K562 (cell line): Measurements from ENCODE around the gene RASAL3. TPM values are rescaled to one million over a fixed set of nuclear protein-coding genes. Genes with fewer than 3 reads are reported as not detected.

ENCODE experiments used
- ATAC-seq: fragments of 200-7000 bp; cut with Tn5 transposase; 3 replicates; pipeline ENCODE4 v1.9.1; 2020; ENCODE audit warnings: moderate library complexity
- BruUV-seq: library from RNA; stranded (reverse); fragments of 400-500 nt; replicated peaks from 2 replicates; lab custom pipeline; 2021; lab: Mats Ljungman, UMichigan
- CTCF ChIA-PET: fragments of 300-600 bp; formaldehyde crosslinking; extraction: SDS; loops from one replicate; lab custom pipeline; 2021; ENCODE audit warnings: low intra/inter-chr PET ratio; lab: Yijun Ruan, JAX
- POLR2A ChIA-PET: fragments of 300-600, 350-650 bp; sonication (Branson Sonifier 250); formaldehyde crosslinking; extraction: SDS; loops from one replicate; lab custom pipeline; 2021; ENCODE audit warnings: antibody characterized with exemption, inconsistent platforms; lab: Yijun Ruan, JAX
- DNase-seq, 4 experiments: peaks; one replicate each; pipeline versions ENCODE4 v3.0.0 to v3.0.0-alpha.2; 2011 to 2018; ENCODE audit warnings: low spot score in 3 of 4, mixed read lengths in 3 of 4; ENCODE audit errors: extremely low read depth in 1 of 4
- FAIRE-seq: peaks from 2 replicates; lab custom pipeline; 2011; peaks lifted over from hg19 to GRCh38; lab: Jason Lieb, UNC
- H2AFZ ChIP-seq: 2 replicates; pipeline ENCODE4 v1.6.0; 2011; ENCODE audit warnings: low read depth, low read length, control low read depth, inconsistent platforms
- H3K27ac ChIP-seq: fragments of 200-600 bp; 3 replicates; pipeline ENCODE4 v1.8.0; 2011; ENCODE audit warnings: low read depth, mild to moderate bottlenecking, control low read depth, inconsistent platforms, low read length, moderate library complexity, mixed read lengths; ENCODE audit errors: extremely low read depth
- H3K27me3 ChIP-seq, 2 experiments: fragments of 300-600 bp in 1 of 2; 2 replicates in 1 of 2; 3 replicates in 1 of 2; pipeline versions ENCODE4 v1.6.0 to v1.8.0; 2011; ENCODE audit warnings: inconsistent platforms in 2 of 2, low read length in 2 of 2, mild to moderate bottlenecking in 1 of 2, mixed read lengths in 1 of 2, moderate library complexity in 1 of 2; ENCODE audit not compliant: control insufficient read depth in 2 of 2, insufficient read depth in 2 of 2
- H3K36me3 ChIP-seq: fragments of 300-600 bp; 3 replicates; pipeline ENCODE4 v1.8.0; 2011; ENCODE audit warnings: mild to moderate bottlenecking, low read length, inconsistent platforms; ENCODE audit not compliant: control insufficient read depth, insufficient read depth
- H3K4me1 ChIP-seq, 2 experiments: fragments of 200-600 bp in 1 of 2; replicated peaks in 1 of 2; 2 replicates in 1 of 2; 3 replicates in 1 of 2; pipeline versions ENCODE4 v1.5.1 to v1.8.0; 2011; ENCODE audit warnings: inconsistent platforms in 2 of 2, low read length in 2 of 2, mild to moderate bottlenecking in 1 of 2, mixed read lengths in 1 of 2, moderate library complexity in 1 of 2; ENCODE audit not compliant: control insufficient read depth in 2 of 2, insufficient read depth in 2 of 2
- H3K4me2 ChIP-seq: 2 replicates; pipeline ENCODE4 v1.6.1; 2011; ENCODE audit warnings: low read length, control low read depth, inconsistent platforms, mixed read lengths; ENCODE audit not compliant: insufficient read depth
- H3K4me3 ChIP-seq: fragments of 200-600 bp; sonication (generic), shearing (Covaris generic); 2 replicates; pipeline ENCODE4 v1.5.1; 2016; ENCODE audit warnings: control low read depth, inconsistent platforms
- H3K79me2 ChIP-seq: fragments of 200-600 bp; 3 replicates; pipeline ENCODE4 v1.8.0; 2011; ENCODE audit warnings: low read length, inconsistent platforms; ENCODE audit not compliant: control insufficient read depth, insufficient read depth
- H3K9ac ChIP-seq, 2 experiments: 2 replicates each; pipeline versions ENCODE4 v1.6.0 to v1.6.1; 2011; ENCODE audit warnings: low read depth in 2 of 2, low read length in 2 of 2, control low read depth in 1 of 2, inconsistent platforms in 1 of 2, mild to moderate bottlenecking in 1 of 2, mixed read lengths in 1 of 2; ENCODE audit not compliant: insufficient read depth in 1 of 2
- H3K9me1 ChIP-seq: one replicate; pipeline ENCODE4 v1.6.0; 2011; ENCODE audit warnings: inconsistent platforms, mild to moderate bottlenecking, low read length, moderate library complexity; ENCODE audit not compliant: control insufficient read depth, insufficient read depth
- H3K9me3 ChIP-seq: replicated peaks from 2 replicates; pipeline ENCODE4 v1.5.1; 2011; ENCODE audit warnings: low read depth, low read length, inconsistent platforms; ENCODE audit not compliant: control insufficient read depth, insufficient read depth
- H4K20me1 ChIP-seq: replicated peaks from 2 replicates; pipeline ENCODE4 v1.6.1; 2011; ENCODE audit warnings: low read length, inconsistent platforms, mixed read lengths; ENCODE audit not compliant: control insufficient read depth, insufficient read depth
- BRD4 ChIP-seq: fragments of 200-600 bp; sonication (generic); IDR thresholded peaks from 2 replicates; pipeline ENCODE4 v1.6.1; 2017; ENCODE audit warnings: inconsistent platforms
- CBX5 ChIP-seq: IDR thresholded peaks from 2 replicates; pipeline ENCODE4 v1.6.1; 2014; ENCODE audit warnings: low read depth, borderline replicate concordance
- NELFE ChIP-seq: IDR thresholded peaks from 2 replicates; pipeline ENCODE4 v1.6.1; 2011; ENCODE audit warnings: mild to moderate bottlenecking; ENCODE audit not compliant: insufficient read depth, insufficient read length
- PYGO2 ChIP-seq: fragments of 450-650 bp; IDR thresholded peaks from 2 replicates; pipeline ENCODE4 v1.6.1; 2016; ENCODE audit warnings: mild to moderate bottlenecking, missing genetic modification characterization, moderate library complexity, missing compliant biosample characterization
- RNF2 ChIP-seq: sonication (generic); IDR thresholded peaks from 2 replicates; pipeline ENCODE4 v1.6.1; 2016
- WGBS: fragments of 100-300 bp; shearing (Covaris generic); methylation state at CpG from one replicate; pipeline ENCODE4 v1.1.6; 2016; ENCODE audit warnings: low coverage, mixed read lengths; ENCODE audit not compliant: insufficient coverage; ENCODE audit errors: missing lambda C conversion rate; 5-methylcytosine and 5-hydroxymethylcytosine counted together
- in situ Hi-C: fragments of 300-500 bp; cut with MboI; formaldehyde crosslinking; loops from 4 replicates; pipeline ENCODE4 v1.15.0; 2018; ENCODE audit warnings: inconsistent platforms, mixed read lengths
- intact Hi-C: fragments of 100-400 bp; cut with micrococcal nuclease; formaldehyde crosslinking; loops from 2 replicates; pipeline ENCODE4 v1.14.2; 2022
- polyA plus RNA-seq, 8 experiments: library from polyadenylated mRNA; depleted of rRNA in 4 of 8; stranded (reverse) in 5 of 8; unstranded in 3 of 8; fragments of >200 nt; fragmentation: Nextera tagmentation in 2 of 8; fragmentation: Illumina TruSeq in 1 of 8; extraction: Ambion mirVana in 2 of 8; extraction: Trizol in 1 of 8; gene quantifications; 2 replicates each; pipeline versions ENCODE4 v1.2.1 to v1.2.3, GENCODE V29; 2011 to 2014; ENCODE audit warnings: inconsistent platforms in 1 of 8, missing spikeins in 1 of 8
- total RNA-seq, 7 experiments: library from RNA; depleted of rRNA in 6 of 7; stranded (reverse); fragments of >200 nt in 6 of 7; fragmentation: Illumina TruSeq in 2 of 7; extraction: Trizol in 2 of 7; gene quantifications; 2 replicates each; pipeline versions ENCODE4 v1.2.1 to v1.2.3, GENCODE V29; 2011 to 2021; ENCODE audit warnings: low replicate concordance in 1 of 7
- TF ChIP-seq, protein P1 (sequence below): IDR thresholded peaks from 3 replicates; pipeline ENCODE4 v1.6.1; 2011; ENCODE audit warnings: borderline replicate concordance, mild to moderate bottlenecking, moderate library complexity; ENCODE audit not compliant: insufficient read length; ENCODE audit errors: extremely low read depth
- TF ChIP-seq, protein P2 (sequence below): fragments of 250-450 bp; sonication (Bioruptor Pico); IDR thresholded peaks from 2 replicates; pipeline ENCODE4 v1.8.0; 2021; ENCODE audit warnings: borderline replicate concordance, mild to moderate bottlenecking, moderate library complexity; ENCODE audit not compliant: poor library complexity, severe bottlenecking

Gene RASAL3
- total and polyA plus RNA-seq, 9 of the 15 experiments (the other 6 are each of a cell fraction or from before 2014, with no cell fraction given), result 0.07 to 0.44 TPM; not detected in 7

DNA sequence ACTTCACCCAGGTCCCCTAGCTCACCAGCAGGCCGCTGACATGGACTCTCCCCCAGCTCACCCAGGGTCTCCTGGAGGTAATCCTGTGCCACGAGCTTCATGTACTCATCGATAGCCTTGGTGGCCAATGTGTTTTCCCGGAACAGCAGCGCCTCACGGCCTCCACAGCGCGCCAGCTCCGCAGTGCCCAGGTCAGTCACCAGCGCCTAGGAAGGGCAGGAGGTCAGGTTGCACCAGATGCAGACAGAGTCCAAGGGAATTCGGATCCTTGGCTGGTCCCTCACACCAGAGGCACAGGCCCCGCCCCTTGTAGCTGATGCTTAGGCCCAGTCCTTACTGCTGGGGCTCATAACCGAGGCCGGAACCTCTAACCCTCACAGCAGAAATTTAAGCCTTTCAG, 7.9 kb downstream of the RASAL3 start (continued):
- TF ChIP-seq, protein P1, sequence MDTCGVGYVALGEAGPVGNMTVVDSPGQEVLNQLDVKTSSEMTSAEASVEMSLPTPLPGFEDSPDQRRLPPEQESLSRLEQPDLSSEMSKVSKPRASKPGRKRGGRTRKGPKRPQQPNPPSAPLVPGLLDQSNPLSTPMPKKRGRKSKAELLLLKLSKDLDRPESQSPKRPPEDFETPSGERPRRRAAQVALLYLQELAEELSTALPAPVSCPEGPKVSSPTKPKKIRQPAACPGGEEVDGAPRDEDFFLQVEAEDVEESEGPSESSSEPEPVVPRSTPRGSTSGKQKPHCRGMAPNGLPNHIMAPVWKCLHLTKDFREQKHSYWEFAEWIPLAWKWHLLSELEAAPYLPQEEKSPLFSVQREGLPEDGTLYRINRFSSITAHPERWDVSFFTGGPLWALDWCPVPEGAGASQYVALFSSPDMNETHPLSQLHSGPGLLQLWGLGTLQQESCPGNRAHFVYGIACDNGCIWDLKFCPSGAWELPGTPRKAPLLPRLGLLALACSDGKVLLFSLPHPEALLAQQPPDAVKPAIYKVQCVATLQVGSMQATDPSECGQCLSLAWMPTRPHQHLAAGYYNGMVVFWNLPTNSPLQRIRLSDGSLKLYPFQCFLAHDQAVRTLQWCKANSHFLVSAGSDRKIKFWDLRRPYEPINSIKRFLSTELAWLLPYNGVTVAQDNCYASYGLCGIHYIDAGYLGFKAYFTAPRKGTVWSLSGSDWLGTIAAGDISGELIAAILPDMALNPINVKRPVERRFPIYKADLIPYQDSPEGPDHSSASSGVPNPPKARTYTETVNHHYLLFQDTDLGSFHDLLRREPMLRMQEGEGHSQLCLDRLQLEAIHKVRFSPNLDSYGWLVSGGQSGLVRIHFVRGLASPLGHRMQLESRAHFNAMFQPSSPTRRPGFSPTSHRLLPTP, result no peak
- TF ChIP-seq RNF2 (no peak), NELFE (no peak)

DNA sequence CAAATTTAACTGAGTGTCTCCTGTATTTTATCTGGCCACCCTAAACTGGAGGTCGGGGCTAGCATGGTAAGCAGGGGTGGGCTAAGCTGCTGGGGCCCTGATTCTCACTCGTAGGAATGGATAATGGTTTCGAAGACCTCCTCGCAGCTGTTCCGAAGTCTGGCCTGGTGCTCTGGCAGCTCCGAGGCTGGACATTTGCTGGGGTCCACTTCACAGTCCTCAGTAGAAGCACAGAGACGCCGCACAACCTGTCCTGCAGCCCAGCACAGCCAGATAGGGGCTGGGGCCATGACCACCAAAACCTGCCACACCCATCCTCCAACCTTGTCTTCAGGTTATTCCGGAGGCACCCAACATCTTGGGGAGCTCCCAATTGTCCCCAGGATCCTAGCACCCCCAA, 8.3 kb downstream of the RASAL3 start:
- no peak for ATAC-seq
- H3K4me3 ChIP-seq, result no peak overlapping the region
- no peaks in the 10 kb centered on the region for H3K36me3 ChIP-seq
- TF ChIP-seq BRD4 (no peak), PYGO2 (no peak), CBX5 (no peak)
- TF ChIP-seq, protein P2, sequence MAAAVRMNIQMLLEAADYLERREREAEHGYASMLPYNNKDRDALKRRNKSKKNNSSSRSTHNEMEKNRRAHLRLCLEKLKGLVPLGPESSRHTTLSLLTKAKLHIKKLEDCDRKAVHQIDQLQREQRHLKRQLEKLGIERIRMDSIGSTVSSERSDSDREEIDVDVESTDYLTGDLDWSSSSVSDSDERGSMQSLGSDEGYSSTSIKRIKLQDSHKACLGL (CRISPR knock-in tag), result no peak
- in situ Hi-C loops, result no loop called here
- peaks cover 0 to 5% of the 10 kb centered on the region in 2 experiments; a peak in 2 of 5 replicates for H3K27me3 ChIP-seq
- H3K9me1 ChIP-seq, result no peaks in the 10 kb centered on the region
- H4K20me1 ChIP-seq, result 0 out of 2 replicates have a peak, but pooled peaks cover 2% of the 10 kb centered on the region
- POLR2A ChIA-PET, result interaction anchor here (0.6 to 1.0 kb wide), 2 partner anchors 19 to 34 kb away, joined by 3 to 5 read pairs; no protein-coding TSS in a partner anchor
- CTCF ChIA-PET, result no interaction called here
- H2AFZ ChIP-seq, result no peak overlapping the region
- no peak overlapping the region for H3K4me2 ChIP-seq
- no peaks in the 10 kb centered on the region for H3K79me2 ChIP-seq
- FAIRE-seq, result no peak
- peaks cover 15 to 42% of the 10 kb centered on the region in 2 experiments; a peak in 4 of 5 replicates for H3K4me1 ChIP-seq
- no peaks in the 10 kb centered on the region for H3K9me3 ChIP-seq
- H3K27ac ChIP-seq, result no peak overlapping the region
- WGBS, result 29% methylated on average over 9 of the region's 9 CpGs
- intact Hi-C loops, result no loop called here
- BruUV-seq, result no TSS peak
- no peak for DNase-seq
- peak overlapping the region in 1 of 2 experiments; percentile 15; a peak in 1 of 4 replicates for H3K9ac ChIP-seq
